ENCODE measurements around the gene OGG1.
A peak's percentile ranks its signal among the peaks of the same experiment; 100 is the strongest.

The OGG1 gene

GRCh38 chr3:9749645-9750555 is at the start of gene OGG1:
Gene OGG1, plus strand, starts transcription at chr3:9749952. Its CDS starts 335 bp downstream, at chr3:9750287.
- peak; percentile 96 for DNase-seq

- DNase-seq, result no peak
Observed at GRCh38 chr3:9700536-9700935, 49.2 kb upstream of the OGG1 start.

GRCh38 chr3:9701006-9701405 is 48.7 kb upstream of the OGG1 start:
- DNase-seq, result no peak

DNA sequence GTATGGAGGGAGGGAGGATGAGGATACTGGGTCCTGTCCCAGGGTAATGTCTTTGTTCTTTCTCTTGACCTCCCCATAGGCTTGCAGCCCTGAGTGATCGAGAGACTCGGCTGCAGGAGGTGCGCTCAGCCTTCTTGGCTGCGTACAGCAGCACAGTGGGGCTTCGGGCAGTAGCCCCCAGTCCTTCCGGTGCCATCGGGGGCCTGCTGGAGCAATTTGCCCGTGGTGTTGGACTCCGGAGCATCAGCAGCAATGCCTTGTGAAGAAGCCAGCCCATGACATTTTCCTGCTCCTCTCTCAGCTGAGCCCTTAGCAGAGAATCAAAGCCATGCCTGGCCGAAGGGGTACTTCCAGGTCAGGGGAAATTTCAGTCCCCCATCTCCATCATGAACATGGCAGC is 48.0 kb upstream of the OGG1 start:
- no peak for DNase-seq

- DNase-seq, result no peak
Observed at GRCh38 chr3:9703240-9703639, 46.5 kb upstream of the OGG1 start.

DNA sequence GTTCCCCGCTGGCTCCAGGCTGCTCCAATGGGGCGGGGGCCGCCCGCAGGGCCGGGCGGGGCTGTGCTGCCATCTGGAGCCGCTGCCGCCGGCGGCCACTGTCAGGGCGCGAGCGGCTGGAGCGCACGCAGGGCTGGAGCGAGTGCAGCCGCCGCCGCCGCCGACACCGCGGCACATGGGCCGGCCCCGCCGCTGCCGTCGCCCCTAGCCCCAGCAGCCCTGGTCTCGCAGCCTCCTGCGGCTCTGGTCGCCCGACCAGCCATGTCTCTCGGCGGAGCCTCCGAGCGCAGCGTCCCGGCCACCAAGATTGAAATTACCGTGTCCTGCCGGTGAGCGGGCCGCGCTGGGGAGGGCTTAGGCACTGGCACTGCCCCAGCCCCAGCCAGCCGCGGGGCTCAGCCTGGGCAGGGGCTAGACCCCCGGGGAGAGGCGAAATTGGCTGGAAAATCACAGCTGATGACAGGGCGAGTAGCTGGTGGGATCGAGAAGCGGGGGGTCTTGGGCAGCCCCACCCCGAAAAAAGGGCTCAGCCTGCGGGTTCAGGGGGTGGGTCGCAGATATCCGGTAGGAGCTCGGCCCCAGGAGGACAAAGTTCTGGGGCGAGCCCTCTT is 45.9 kb upstream of the OGG1 start, which contains the start of gene CPNE9:
CPNE9 (plus strand) TSS at position 98 of the 611 bp plus-strand sequence; CDS start at position 262, 164 bp downstream.
- DNase-seq, result no peak

GRCh38 chr3:9704347-9705322 is 45.1 kb upstream of the OGG1 start:
- DNase-seq, result no peak

DNA sequence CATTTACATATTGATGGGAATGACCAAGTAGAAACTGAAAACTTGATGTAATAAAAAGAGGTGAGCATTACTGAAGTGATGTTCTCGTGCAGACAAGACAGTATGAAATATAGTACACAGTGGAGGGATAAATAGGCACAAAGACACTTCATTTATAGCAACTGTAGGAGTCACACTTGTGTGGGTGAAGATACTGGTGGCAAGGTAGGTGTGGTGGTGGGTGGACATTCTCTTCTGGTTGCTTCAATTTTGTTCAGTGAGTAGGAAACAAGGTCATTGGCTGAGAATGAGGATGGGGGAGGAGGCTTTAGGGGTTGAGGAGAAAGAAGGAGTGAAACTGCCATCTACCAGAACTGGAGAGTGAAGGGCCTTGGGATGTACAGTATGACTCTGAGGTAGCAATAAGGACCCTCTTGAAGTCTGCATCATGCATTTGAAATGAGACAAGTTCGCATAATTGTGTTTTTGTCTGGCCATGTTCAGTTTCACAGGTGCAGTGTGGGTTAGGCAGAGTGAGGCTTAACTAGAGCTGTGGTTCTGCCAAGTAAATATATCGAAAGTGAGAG is 39.5 kb upstream of the OGG1 start:
- no peak for DNase-seq

GRCh38 chr3:9712415-9712814 is 37.3 kb upstream of the OGG1 start:
- DNase-seq, result no peak

GRCh38 chr3:9713142-9713541 is 36.6 kb upstream of the OGG1 start:
- DNase-seq, result no peak

DNA sequence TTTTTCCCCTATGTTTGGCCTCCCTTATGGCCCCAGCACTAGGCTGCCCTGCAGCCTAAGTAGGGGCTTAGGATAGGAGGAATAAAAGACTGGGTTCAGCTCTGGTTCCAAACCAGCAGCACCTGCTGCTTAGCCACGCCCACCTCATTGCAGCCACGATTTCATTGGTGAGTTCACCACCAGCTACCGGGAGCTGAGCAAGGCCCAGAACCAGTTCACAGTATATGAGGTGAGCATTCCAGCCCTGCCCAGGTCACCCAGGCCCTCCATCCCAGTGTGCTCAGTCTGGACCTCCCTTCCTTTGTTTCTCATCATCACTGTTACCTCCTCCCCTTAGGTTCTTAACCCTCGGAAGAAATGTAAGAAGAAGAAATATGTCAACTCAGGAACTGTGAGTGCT is 34.6 kb upstream of the OGG1 start:
- no peak for DNase-seq

- peak; percentile 60 for DNase-seq
Observed at GRCh38 chr3:9715764-9716437, 33.9 kb upstream of the OGG1 start.

DNA sequence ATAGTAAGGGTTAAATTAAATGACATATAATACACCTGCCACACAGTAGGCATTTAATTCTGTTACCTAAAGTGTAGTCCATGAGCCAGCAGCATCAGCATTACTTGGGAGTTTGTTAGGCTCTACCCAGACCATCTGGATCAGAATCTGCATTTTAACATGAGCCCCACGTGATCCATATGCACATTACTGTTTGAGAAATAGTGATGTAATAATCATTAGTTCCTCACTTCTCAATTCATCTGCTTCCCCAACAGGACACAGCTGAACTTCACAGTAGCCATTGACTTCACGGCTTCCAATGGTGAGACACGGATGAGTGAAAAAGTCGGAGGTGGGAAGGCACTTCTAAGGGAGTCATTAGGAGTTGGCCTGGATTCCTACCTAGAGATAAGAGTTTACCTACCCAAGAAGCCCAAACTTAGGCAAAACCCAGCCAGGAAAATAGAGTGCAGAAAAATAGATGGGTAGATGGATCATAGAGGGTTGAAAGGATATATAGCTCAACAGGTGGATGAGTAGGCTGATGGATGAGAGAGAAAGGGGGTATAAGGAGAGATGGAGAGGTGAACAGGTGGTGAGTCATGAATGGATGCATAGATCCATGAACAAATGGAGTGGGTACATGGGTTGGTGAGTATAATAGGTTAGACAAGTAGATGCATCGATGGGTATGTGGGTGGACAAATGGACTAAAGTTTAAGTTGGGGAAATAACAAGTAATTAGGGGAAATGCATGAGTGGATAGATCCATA is 32.8 kb upstream of the OGG1 start:
- DNase-seq, result no peak

DNA sequence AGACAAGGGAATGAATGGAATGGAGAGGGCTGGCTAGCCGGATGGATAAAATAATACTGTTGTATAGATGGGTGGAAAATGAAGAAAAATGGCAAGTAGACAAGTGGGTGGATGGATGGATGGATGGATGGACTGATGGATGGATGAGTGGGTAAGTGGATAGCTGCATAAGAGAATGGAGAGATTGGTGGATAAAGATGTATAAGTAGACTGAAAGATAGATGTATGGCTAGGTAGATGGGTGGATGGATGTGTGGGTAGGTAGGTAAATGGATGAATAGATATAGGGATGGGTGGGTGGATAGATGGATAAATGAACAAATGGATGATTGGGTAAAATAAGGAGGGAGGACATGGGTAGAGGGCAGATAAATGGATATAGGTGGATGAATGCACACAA is 32.2 kb upstream of the OGG1 start:
- no peak for DNase-seq

DNA sequence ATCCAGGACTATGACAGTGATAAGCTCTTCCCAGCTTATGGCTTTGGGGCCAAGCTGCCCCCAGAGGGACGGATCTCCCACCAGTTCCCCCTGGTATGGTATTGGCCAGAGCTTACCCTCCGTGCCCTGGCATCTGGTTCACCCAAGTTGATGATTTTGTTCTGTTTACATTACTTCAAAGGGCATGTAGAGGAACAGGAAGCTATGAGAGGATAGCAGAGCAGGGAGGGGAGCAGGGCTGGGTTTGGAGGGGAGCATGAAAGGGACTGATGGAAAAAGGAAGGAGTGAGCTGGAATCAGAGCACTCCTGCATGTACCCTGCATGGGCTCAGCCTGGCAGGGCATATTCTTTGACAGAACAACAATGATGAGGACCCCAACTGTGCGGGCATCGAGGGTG is 31.6 kb upstream of the OGG1 start:
- no peak for DNase-seq

GRCh38 chr3:9721015-9721699 is 28.6 kb upstream of the OGG1 start:
- no peak for DNase-seq

- no peak for DNase-seq
Observed at GRCh38 chr3:9721700-9722060, 28.1 kb upstream of the OGG1 start.

DNA sequence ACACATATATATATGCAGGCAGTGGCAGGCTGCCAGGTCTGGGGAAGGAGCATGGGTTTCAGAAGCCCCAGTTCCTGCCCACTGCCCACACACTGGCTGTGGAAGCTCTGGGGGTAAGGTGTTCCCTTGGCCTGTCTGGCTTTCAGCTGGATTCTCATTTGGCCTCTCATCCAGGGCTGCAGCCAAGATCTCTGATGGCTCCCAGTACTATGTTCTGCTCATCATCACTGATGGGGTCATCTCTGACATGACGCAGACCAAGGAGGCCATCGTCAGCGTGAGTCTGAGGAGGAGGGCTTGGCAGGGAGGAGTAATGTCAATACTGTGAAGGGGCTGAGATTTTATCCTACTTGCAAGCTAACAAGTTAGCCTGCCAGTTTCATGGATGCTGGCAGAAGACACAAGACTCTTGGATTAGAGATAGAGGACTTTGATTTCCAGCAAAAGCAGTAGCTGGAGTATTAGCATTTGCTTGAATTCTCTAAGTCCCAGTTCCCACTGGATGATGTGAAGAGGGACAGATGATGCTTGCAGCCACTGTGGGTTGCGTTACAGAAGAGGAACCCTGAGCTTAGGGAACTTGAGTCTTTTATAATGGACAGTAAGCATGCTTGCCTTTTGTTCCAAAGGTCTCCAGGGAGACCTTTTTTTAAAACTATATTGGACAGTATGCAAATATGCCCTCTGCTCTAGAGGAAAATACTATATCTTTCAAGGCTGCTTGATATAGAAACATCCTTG is 23.8 kb upstream of the OGG1 start:
- no peak for DNase-seq

DNA sequence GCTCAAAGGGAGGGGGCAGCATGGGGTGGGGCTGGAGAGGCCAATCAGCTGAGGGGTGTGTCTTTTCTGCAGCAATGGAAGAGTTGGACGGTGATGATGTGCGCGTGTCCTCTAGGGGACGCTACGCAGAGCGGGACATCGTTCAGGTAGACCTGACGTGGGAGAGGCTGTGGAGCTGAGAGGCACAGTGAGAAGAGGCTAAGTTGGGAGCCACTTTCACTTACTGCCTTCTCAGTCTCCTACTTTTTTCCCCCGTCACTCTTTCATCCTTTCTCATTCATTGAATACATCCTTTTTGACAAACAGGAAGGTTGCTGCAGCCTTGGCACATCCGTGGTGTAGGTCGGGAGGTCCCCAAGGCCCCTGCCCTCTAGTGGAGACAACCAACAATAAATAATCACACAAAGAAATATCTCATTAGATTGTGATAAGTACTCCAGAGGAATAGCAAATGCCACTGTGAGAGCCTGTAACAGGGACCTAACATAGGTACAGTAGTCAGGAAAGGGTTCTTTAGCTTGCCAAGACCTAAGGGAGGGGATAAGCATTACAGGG is 22.6 kb upstream of the OGG1 start:
- DNase-seq, result peak; percentile 74

- no peak for DNase-seq
Observed at GRCh38 chr3:9727743-9728142, 22.0 kb upstream of the OGG1 start.

Measured in activated CD8-positive, alpha-beta memory T cell treated with anti-CD3 and anti-CD28 coated beads, Interleukin-2, amount 50 U/mL, for 48 hours (primary cell).